ENCODE data around the gene INSC. TPM values are rescaled to one million over a fixed set of nuclear protein-coding genes. Genes with fewer than 3 reads are reported as not detected.

Gene INSC
- total and polyA plus RNA-seq, 2 experiments from 2014 or later = 0.97 to 1.5 TPM

DNA sequence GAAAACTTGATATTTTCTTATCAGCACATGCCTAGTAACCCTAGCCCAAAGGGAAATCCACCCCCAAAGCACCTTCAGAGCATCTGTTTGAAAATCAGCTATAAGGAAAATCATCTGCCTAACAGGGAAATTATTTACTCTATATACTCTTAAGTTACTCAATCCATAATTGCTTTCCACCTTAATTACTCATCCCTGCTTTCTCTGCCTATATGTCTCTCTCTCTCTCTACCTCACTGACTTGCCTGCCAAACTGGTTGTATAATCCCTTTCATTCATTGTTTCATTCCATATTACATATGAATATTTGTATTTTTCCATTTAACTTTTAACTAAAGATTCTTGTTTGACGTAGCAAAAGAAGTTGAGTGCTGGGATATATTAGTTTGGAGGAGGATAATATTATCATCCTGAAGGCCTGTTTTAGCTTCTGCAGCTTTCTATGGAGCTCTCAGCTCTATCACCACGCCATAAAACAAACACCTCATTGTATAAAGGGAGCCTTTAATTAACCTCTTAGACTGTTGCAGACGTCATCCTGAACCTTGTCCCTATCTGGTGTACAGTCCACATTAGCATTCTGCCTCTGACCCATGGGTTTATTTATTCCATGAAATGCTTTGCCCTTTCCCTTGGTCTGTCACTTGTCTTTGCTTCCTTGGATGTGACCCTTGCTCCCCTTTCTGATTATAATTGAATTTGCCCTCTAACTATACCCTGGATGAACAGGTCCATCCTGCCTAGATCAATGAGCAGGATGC is 98.9 kb downstream of the INSC start:
- Histone ChIP-seq H3K9me2 (ENCODE audit: insufficient read depth) (no peaks in the 10 kb centered on the region), H3K27ac (ENCODE audit: low read depth) (no peak overlapping the region), H3F3A (replicated peaks; ENCODE audit: low read depth) (no peaks in the 10 kb centered on the region), H3K27me3 (ENCODE audit: insufficient read depth) (no peaks in the 10 kb centered on the region), H3K79me2 (replicated peaks; ENCODE audit: insufficient read depth) (no peaks in the 10 kb centered on the region), H4K20me1 (replicated peaks; ENCODE audit: insufficient read depth) (no peaks in the 10 kb centered on the region), H3K4me2 (no peak overlapping the region), H3K4me3 (no peak overlapping the region), H3K4me1 (ENCODE audit: insufficient read depth) (no peaks in the 10 kb centered on the region), H3K36me3 (ENCODE audit: insufficient read depth) (no peaks in the 10 kb centered on the region), H2AFZ (no peak overlapping the region)
- peaks cover 5% of the 10 kb centered on the region for H3K4me1 Mint-ChIP-seq
- no peak for DNase-seq (ENCODE audit: low spot score)
- H3K27me3 Mint-ChIP-seq (ENCODE audit: insufficient read depth, low read depth, poor library complexity) = peaks cover 5% of the 10 kb centered on the region
- no peak overlapping the region for H3K4me3 Mint-ChIP-seq
- no peaks in the 10 kb centered on the region for H3K36me3 Mint-ChIP-seq (ENCODE audit: low read depth)
- no peak for TF ChIP-seq ZNF462 (CRISPR knock-in tag; IDR thresholded peaks at IDR 0.05)
- no peaks in the 10 kb centered on the region for H3K9me3 Mint-ChIP-seq
- no peak for ATAC-seq
- no peak overlapping the region for H3K27ac Mint-ChIP-seq

DNA sequence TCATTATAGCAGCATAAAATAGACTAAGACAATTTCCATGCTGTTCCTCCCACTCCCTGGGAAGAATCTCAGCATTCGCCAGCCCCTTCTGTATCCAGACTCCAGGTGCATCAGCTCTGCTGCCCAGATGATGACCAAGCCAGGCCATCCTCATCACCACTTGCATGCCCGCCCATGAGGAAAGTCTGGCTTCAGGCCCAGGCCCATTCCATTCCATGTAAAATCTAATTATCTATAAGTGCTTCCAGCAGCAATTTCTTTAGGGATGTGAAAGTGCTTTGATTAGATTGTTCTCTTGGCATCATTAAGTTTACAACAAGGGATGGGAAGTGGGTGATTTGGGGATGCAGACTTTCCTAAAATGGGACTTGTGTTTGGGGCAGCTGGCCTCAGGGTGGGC is 100.3 kb downstream of the INSC start:
- H3K4me2 ChIP-seq = no peak overlapping the region
- no peaks in the 10 kb centered on the region for H3K36me3 ChIP-seq (ENCODE audit: insufficient read depth)
- Mint-ChIP-seq H3K27me3 (ENCODE audit: insufficient read depth, low read depth, poor library complexity) (no peaks in the 10 kb centered on the region), H3K27ac (no peak overlapping the region), H3K36me3 (ENCODE audit: low read depth) (no peaks in the 10 kb centered on the region), H3K9me3 (no peaks in the 10 kb centered on the region), H3K4me3 (no peak overlapping the region), H3K4me1 (peaks cover 5% of the 10 kb centered on the region)
- H3K4me1 ChIP-seq (ENCODE audit: insufficient read depth) = no peaks in the 10 kb centered on the region
- no peak overlapping the region for H3K4me3 ChIP-seq
- H3K27ac ChIP-seq (ENCODE audit: low read depth) = no peak overlapping the region
- no peaks in the 10 kb centered on the region for H3K9me2 ChIP-seq (ENCODE audit: insufficient read depth)
- DNase-seq (ENCODE audit: low spot score) (no peak), ATAC-seq (no peak)
- H3K27me3 ChIP-seq (ENCODE audit: insufficient read depth) = no peaks in the 10 kb centered on the region
- no peak overlapping the region for H2AFZ ChIP-seq
- no peaks in the 10 kb centered on the region for H4K20me1 ChIP-seq (replicated peaks; ENCODE audit: insufficient read depth)
- H3F3A ChIP-seq (replicated peaks; ENCODE audit: low read depth) = no peaks in the 10 kb centered on the region
- H3K79me2 ChIP-seq (replicated peaks; ENCODE audit: insufficient read depth) = no peaks in the 10 kb centered on the region
- TF ChIP-seq, protein P1, sequence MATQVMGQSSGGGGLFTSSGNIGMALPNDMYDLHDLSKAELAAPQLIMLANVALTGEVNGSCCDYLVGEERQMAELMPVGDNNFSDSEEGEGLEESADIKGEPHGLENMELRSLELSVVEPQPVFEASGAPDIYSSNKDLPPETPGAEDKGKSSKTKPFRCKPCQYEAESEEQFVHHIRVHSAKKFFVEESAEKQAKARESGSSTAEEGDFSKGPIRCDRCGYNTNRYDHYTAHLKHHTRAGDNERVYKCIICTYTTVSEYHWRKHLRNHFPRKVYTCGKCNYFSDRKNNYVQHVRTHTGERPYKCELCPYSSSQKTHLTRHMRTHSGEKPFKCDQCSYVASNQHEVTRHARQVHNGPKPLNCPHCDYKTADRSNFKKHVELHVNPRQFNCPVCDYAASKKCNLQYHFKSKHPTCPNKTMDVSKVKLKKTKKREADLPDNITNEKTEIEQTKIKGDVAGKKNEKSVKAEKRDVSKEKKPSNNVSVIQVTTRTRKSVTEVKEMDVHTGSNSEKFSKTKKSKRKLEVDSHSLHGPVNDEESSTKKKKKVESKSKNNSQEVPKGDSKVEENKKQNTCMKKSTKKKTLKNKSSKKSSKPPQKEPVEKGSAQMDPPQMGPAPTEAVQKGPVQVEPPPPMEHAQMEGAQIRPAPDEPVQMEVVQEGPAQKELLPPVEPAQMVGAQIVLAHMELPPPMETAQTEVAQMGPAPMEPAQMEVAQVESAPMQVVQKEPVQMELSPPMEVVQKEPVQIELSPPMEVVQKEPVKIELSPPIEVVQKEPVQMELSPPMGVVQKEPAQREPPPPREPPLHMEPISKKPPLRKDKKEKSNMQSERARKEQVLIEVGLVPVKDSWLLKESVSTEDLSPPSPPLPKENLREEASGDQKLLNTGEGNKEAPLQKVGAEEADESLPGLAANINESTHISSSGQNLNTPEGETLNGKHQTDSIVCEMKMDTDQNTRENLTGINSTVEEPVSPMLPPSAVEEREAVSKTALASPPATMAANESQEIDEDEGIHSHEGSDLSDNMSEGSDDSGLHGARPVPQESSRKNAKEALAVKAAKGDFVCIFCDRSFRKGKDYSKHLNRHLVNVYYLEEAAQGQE (IDR thresholded peaks at IDR 0.05; ENCODE audit: unreplicated experiment) = no peak
- TF ChIP-seq ZNF331 (CRISPR knock-in tag; IDR thresholded peaks at IDR 0.05; ENCODE audit: low read depth) (no peak), NANOG (IDR thresholded peaks at IDR 0.05; ENCODE audit: borderline replicate concordance) (no peak), POLR2AphosphoS5 (IDR thresholded peaks at IDR 0.05; ENCODE audit: low read depth) (no peak), JUNB (IDR thresholded peaks at IDR 0.05; ENCODE audit: unreplicated experiment) (no peak)
- TF ChIP-seq, protein P2, sequence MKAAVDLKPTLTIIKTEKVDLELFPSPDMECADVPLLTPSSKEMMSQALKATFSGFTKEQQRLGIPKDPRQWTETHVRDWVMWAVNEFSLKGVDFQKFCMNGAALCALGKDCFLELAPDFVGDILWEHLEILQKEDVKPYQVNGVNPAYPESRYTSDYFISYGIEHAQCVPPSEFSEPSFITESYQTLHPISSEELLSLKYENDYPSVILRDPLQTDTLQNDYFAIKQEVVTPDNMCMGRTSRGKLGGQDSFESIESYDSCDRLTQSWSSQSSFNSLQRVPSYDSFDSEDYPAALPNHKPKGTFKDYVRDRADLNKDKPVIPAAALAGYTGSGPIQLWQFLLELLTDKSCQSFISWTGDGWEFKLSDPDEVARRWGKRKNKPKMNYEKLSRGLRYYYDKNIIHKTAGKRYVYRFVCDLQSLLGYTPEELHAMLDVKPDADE (IDR thresholded peaks at IDR 0.05) = no peak

All from GM23338 (cell line).